Right lobe of liver (tissue), 6 donors: Measurements from ENCODE around the gene RTN4R. TPM values are rescaled to one million over a fixed set of nuclear protein-coding genes. Genes with fewer than 3 reads are reported as not detected.

ENCODE experiments used
- ATAC-seq, 4 donors: fragments of 200-7000 bp; cut with Tn5 transposase; one replicate each; pipeline ENCODE4 v1.9.1; 2020; ENCODE audit warnings: mild to moderate bottlenecking in 4 of 4, moderate library complexity in 4 of 4
- DNase-seq, 3 donors: peaks; one replicate each; pipeline ENCODE4 v3.0.0-alpha.2; 2020
- H3K27ac ChIP-seq, 3 donors: fragments of 200-600 bp; one replicate each; pipeline ENCODE4 v1.8.0; 2022
- H3K27me3 ChIP-seq, 2 donors: fragments of 200-600 bp; one replicate each; pipeline ENCODE4 v1.8.0; 2022
- H3K36me3 ChIP-seq, 4 donors: fragments of 200-600 bp; sonication (generic) in 1 of 4; one replicate each; pipeline versions ENCODE4 v1.5.1 to v1.8.0; 2017 to 2022; ENCODE audit warnings: control low read depth in 1 of 4
- H3K4me1 ChIP-seq, 4 donors: fragments of 200-600 bp; sonication (generic) in 1 of 4; one replicate each; pipeline versions ENCODE4 v1.5.1 to v1.8.0; 2017 to 2022; ENCODE audit warnings: control low read depth in 1 of 4
- H3K4me3 ChIP-seq, 3 donors: fragments of 200-600 bp; one replicate each; pipeline ENCODE4 v1.8.0; 2022
- H3K9me3 ChIP-seq, 4 donors: fragments of 200-600 bp; sonication (generic) in 1 of 4; one replicate each; pipeline versions ENCODE4 v1.5.1 to v1.8.0; 2017 to 2022; ENCODE audit warnings: control low read depth in 1 of 4
- POLR2A ChIP-seq: fragments of 450-650 bp; IDR thresholded peaks from one replicate; pipeline ENCODE4 v1.6.1; 2017; ENCODE audit warnings: antibody characterized with exemption, mild to moderate bottlenecking
- WGBS: methylation state at CpG from one replicate; pipeline ENCODE4 v1.1.6; 2018; ENCODE audit warnings: low coverage, low lambda C conversion rate; ENCODE audit not compliant: insufficient coverage; ENCODE audit errors: missing lambda C conversion rate; 5-methylcytosine and 5-hydroxymethylcytosine counted together
- intact Hi-C, 2 donors: fragments of 100-400 bp; cut with DNase I; formaldehyde crosslinking; loops; one replicate each; pipeline versions ENCODE4 v1.11.2 to v1.14.1; 2022
- total RNA-seq, 6 experiments: library from RNA; depleted of rRNA in 2 of 6; stranded (reverse); fragments of >200 nt in 2 of 6; fragmentation: NEBNext Ultra II Directional in 3 of 6; extraction: Animal tissue kit (Norgen Biotek cat#: 25700) in 3 of 6; gene quantifications; one replicate each; pipeline versions ENCODE4 v1.1.0 to v1.2.4, GENCODE V29; 2016 to 2023
- TF ChIP-seq, protein P1 (sequence below), 4 donors: fragments of 200-600 bp in 3 of 4; fragments of 450-650 bp in 1 of 4; IDR thresholded peaks; one replicate each; pipeline versions ENCODE4 v1.5.1 to v1.8.0; 2016 to 2022; ENCODE audit warnings: antibody characterized with exemption in 4 of 4, mild to moderate bottlenecking in 2 of 4
- donor health status: DM: no; HTN: yes; CAD: no.
- donor health status: DM: no; HTN: no; CAD: no.
- donor health status: DM: no; HTN: no; CAD: no.
- donor health status: DM: no; HTN: yes; CAD: no.
- donor health status: DM: no; HTN: yes; CAD: no.

RTN4R gene
- total RNA-seq, 6 experiments from 2014 or later = 3.0 to 12.4 (median 8.5) TPM

DNA sequence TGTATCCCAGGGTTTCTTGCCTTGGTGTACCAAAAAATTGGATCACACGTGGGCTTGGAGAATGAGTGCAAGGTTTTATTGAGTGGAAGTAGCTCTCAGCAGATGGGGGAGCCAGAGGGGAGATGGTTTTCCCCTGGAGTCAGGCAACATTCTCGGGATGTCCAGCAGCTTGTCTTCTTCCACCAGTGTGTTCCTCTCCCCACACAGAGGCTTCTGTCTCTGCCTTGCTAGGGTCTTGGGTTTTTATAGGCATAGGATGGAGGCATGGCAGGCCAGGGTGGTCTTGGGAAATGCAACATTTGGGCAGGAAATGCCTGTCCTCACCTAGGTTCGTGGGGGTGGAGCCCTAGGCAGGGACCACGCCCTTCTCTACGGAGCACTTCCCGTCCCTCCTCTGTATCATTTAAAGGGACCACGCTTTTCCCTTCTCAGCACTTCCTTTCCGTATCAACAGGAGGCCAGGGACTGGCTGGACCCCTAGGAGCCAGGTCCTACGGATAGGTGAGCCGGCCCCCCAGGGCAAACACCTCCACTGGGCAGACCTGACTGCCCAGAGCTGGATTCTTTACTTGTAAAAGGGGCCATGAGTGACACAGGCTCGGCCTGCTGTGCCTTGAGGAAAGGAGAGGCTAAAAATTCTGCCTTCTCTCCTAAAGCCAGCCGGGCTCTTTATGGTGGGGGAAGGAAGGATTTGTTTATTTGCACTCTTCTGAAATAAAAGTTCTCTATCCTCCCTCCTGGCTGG is 62.0 kb downstream of the RTN4R start:
- TF ChIP-seq, protein P1, sequence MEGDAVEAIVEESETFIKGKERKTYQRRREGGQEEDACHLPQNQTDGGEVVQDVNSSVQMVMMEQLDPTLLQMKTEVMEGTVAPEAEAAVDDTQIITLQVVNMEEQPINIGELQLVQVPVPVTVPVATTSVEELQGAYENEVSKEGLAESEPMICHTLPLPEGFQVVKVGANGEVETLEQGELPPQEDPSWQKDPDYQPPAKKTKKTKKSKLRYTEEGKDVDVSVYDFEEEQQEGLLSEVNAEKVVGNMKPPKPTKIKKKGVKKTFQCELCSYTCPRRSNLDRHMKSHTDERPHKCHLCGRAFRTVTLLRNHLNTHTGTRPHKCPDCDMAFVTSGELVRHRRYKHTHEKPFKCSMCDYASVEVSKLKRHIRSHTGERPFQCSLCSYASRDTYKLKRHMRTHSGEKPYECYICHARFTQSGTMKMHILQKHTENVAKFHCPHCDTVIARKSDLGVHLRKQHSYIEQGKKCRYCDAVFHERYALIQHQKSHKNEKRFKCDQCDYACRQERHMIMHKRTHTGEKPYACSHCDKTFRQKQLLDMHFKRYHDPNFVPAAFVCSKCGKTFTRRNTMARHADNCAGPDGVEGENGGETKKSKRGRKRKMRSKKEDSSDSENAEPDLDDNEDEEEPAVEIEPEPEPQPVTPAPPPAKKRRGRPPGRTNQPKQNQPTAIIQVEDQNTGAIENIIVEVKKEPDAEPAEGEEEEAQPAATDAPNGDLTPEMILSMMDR (IDR thresholded peaks at IDR 0.05) = peak in 1 of 4 donors; percentile 18
- TF ChIP-seq POLR2A = peak; percentile 23
- no peaks in the 10 kb centered on the region for H3K36me3 ChIP-seq
- peak; percentile 76 to 79 (median 76) for DNase-seq
- intact Hi-C loops = no loop called here
- ATAC-seq = peak; percentile 22 to 49 (median 40)
- 30% methylated on average over 2 of the region's 12 CpGs for WGBS
- H3K27ac ChIP-seq = peak overlapping the region; percentile 31 to 96 (median 77)
- no peaks in the 10 kb centered on the region for H3K9me3 ChIP-seq
- no peaks in the 10 kb centered on the region for H3K27me3 ChIP-seq
- peak overlapping the region; percentile 43 to 56 (median 55) for H3K4me3 ChIP-seq
- H3K4me1 ChIP-seq = peaks cover 0 to 77% (median 23%) of the 10 kb centered on the region in 4 donors

DNA sequence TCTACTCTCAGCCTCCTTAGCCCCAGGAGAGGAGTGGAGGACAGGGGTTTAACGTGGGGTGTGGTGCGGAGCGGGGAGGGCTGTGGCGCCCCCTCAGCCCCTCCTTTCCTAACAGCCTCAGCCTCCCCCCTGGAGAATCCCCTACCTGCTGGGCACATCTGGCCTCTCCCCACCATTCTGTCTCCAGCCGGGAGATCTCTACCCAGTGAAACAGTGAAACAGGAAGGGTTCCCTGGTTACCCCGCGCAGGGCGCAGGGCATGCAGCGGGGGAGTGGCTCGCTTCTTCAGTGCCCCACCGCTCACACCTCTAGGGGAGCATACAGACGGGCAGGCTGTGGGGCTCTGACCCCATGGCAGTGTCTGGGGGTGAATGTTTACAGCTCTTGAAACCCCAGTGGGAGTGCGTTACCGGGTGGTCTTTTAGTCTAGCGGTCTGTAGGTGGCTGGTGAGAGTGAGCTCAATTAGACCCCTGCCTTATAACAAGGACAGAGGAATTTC is 62.6 kb downstream of the RTN4R start:
- H3K4me1 ChIP-seq = peaks cover 0 to 75% (median 23%) of the 10 kb centered on the region in 4 donors

DNA sequence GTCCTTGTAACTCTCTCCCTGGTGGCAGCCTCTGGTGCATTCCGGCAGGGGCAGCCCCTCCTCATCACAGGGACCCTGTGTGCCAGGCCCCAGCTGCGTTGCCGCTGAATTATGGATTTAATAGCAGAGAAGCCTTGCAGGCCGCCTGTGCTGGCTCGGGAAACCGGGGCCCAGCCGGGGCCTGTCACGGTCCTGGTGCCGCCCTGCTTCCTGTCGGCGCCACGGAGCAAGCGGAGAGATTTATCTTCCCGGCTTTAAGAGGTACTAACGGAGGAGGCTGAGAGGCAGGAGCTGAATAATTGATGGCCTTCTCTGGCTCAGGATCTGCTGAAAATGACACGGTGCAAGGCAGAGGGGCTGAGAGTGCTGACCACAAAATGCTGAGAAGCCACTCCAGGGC is 63.3 kb downstream of the RTN4R start:
- no peak for ATAC-seq
- peaks cover 0 to 72% (median 23%) of the 10 kb centered on the region in 4 donors for H3K4me1 ChIP-seq
- TF ChIP-seq, protein P1 (IDR thresholded peaks at IDR 0.05) = no peak
- TF ChIP-seq POLR2A = no peak
- no peak overlapping the region for H3K4me3 ChIP-seq
- no peaks in the 10 kb centered on the region for H3K36me3 ChIP-seq
- H3K27ac ChIP-seq = peak overlapping the region in 2 of 3 donors; percentile 43 to 96
- H3K27me3 ChIP-seq = no peaks in the 10 kb centered on the region
- intact Hi-C loops = no loop called here
- no peaks in the 10 kb centered on the region for H3K9me3 ChIP-seq
- 87% methylated on average over 6 of the region's 16 CpGs for WGBS
- DNase-seq = no peak

More for the DNA sequence above, 62.6 kb downstream of the RTN4R start:
- Histone ChIP-seq H3K27me3 (no peaks in the 10 kb centered on the region), H3K36me3 (no peaks in the 10 kb centered on the region), H3K9me3 (no peaks in the 10 kb centered on the region), H3K4me3 (no peak overlapping the region), H3K27ac (peak overlapping the region in 2 of 3 donors; percentile 31 to 96)
- TF ChIP-seq, protein P1 (IDR thresholded peaks at IDR 0.05) = no peak
- TF ChIP-seq POLR2A = no peak
- DNase-seq = no peak
- intact Hi-C loops = no loop called here
- 50% methylated on average over 2 of the region's 15 CpGs for whole genome bisulfite sequencing
- no peak for ATAC-seq

DNA sequence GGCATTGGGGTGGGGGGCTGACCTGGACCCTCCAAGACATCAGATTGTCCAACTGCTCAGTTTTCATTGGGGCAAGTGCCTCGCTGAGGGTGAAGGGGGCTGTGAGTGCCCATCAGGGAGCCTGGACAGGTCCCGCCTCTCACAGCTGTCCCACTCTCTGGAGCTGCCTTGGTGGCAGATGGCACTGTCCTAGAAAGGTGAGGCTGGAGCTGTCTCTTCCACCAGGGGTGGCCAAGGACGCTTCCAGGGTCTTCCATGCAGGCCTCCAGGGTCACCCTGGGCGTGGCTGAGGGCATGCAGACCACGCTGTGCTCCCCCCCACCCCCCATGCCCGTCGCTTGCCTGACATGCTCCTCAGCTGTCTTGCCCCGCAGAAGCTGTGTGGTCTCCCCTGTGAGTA is 63.8 kb downstream of the RTN4R start:
- Histone ChIP-seq H3K4me3 (no peak overlapping the region), H3K27ac (peak overlapping the region; percentile 43 to 96 (median 47)), H3K9me3 (no peaks in the 10 kb centered on the region), H3K36me3 (no peaks in the 10 kb centered on the region), H3K4me1 (peaks cover 0 to 72% (median 23%) of the 10 kb centered on the region in 4 donors), H3K27me3 (no peaks in the 10 kb centered on the region)
- ATAC-seq (no peak), DNase-seq (no peak)
- no CpG with 5 or more reads among the region's 8 CpGs for WGBS
- intact Hi-C loops = no loop called here
- TF ChIP-seq, protein P1 (IDR thresholded peaks at IDR 0.05) = no peak
- no peak for TF ChIP-seq POLR2A
